Pulmonary artery endothelial cell (primary cell): ENCODE data around the gene SLC6A8. TPM values are rescaled to one million over a fixed set of nuclear protein-coding genes. Genes with fewer than 3 reads are reported as not detected.

Experiments
- DNase-seq: peaks from one replicate; pipeline ENCODE4 v3.0.0-alpha.2; 2011; ENCODE audit warnings: low read depth, low spot score
- total RNA-seq: library from RNA; depleted of rRNA; stranded (reverse); fragments of >200 nt; gene quantifications from 2 replicates; pipeline ENCODE4 v1.2.3, GENCODE V29; 2014

Gene SLC6A8
- 8.6 and 15.9 TPM in 2 replicates for total RNA-seq

GRCh38 chrX:153687121-153688039 is at the start of gene SLC6A8:
TSS of gene SLC6A8 (plus strand) at chrX:153687926. CDS start at chrX:153688575, 649 bp downstream.
- no peak for DNase-seq

GRCh38 chrX:153638041-153638371 is 49.7 kb upstream of the SLC6A8 start:
- no peak for DNase-seq

- no peak for DNase-seq
These were observed 49.1 kb upstream of the SLC6A8 start for GRCh38 chrX:153638436-153639176.

- no peak for DNase-seq
These were observed 48.3 kb upstream of the SLC6A8 start for GRCh38 chrX:153639177-153640044.

GRCh38 chrX:153640045-153640686 is 47.6 kb upstream of the SLC6A8 start:
- no peak for DNase-seq

GRCh38 chrX:153640736-153641575 is 46.8 kb upstream of the SLC6A8 start:
- no peak for DNase-seq

- no peak for DNase-seq
These were observed 46.1 kb upstream of the SLC6A8 start for GRCh38 chrX:153641627-153642026.

- no peak for DNase-seq
These were observed 45.6 kb upstream of the SLC6A8 start for GRCh38 chrX:153642051-153642654.

- DNase-seq, result no peak
These were observed 44.9 kb upstream of the SLC6A8 start for GRCh38 chrX:153642655-153643430.

- DNase-seq, result no peak
These were observed 44.0 kb upstream of the SLC6A8 start for GRCh38 chrX:153643431-153644351.

- DNase-seq, result no peak
These were observed 43.2 kb upstream of the SLC6A8 start for GRCh38 chrX:153644356-153645125.

- no peak for DNase-seq
These were observed 42.6 kb upstream of the SLC6A8 start for GRCh38 chrX:153645151-153645550.

- no peak for DNase-seq
These were observed 41.7 kb upstream of the SLC6A8 start for GRCh38 chrX:153645921-153646488.

- no peak for DNase-seq
These were observed 40.9 kb upstream of the SLC6A8 start, which contains the start of gene DUSP9 for GRCh38 chrX:153646620-153647373. TSS of gene DUSP9 (plus strand) at chrX:153647203. CDS start at chrX:153647954, 751 bp downstream.

GRCh38 chrX:153647461-153648357 is 40.0 kb upstream of the SLC6A8 start:
- no peak for DNase-seq
